Fibroblast of lung (primary cell): ENCODE measurements around the gene PLEKHM2.

Experiments
- CTCF ChIP-seq, 2 donors: IDR thresholded peaks in 1 of 2; conservative IDR thresholded peaks in 1 of 2; 1 replicate in 1 of 2; 2 replicates in 1 of 2; pipeline ENCODE4 v1.5.1; 2011 to 2012; ENCODE audit warnings: low read length in 2 of 2, control low read depth in 1 of 2, inconsistent platforms in 1 of 2, low read depth in 1 of 2, mild to moderate bottlenecking in 1 of 2
- EZH2 ChIP-seq: IDR thresholded peaks from 2 replicates; pipeline ENCODE4 v1.5.1; 2012; ENCODE audit warnings: low read length, control low read depth, mild to moderate bottlenecking; ENCODE audit errors: missing control alignments

- TF ChIP-seq CTCF (conservative IDR thresholded peaks at IDR 0.05 in 1 of 2, IDR thresholded peaks at IDR 0.05 in 1 of 2; ENCODE audit: low read depth in 1 of 2, low read length in 2 of 2) = no peak
- TF ChIP-seq EZH2 = no peak
Observed at GRCh38 chr1:15755646-15756040, 71.5 kb downstream of the PLEKHM2 start.
